ENCODE data around the gene HSD17B4.
"Not testable (repeated sequence)": the region's sequence is repeated elsewhere in the genome, so short reads cannot be mapped to it uniquely, and the experiment has no call there.

The HSD17B4 gene

DNA sequence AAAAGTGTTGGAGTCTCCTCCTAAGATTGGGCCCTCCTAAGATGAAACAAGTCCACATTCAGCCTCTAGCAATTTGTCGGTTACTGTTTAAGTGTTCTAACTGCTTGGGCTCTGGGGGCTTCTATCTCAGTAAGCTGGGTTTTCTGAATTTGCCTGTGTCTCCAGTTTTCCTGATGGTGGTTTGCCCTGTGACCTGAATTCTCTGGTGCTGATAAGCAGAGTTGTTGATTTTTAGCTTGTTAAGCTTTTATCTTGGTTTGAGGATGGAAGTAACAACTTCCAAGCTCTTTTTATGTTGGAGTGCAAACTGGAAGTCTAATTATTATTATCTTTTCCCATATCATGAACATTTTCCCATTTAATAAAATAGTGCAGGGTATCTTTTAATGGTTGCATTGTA is 30.9 kb downstream of the HSD17B4 start:
- no peak for DNase-seq

DNA sequence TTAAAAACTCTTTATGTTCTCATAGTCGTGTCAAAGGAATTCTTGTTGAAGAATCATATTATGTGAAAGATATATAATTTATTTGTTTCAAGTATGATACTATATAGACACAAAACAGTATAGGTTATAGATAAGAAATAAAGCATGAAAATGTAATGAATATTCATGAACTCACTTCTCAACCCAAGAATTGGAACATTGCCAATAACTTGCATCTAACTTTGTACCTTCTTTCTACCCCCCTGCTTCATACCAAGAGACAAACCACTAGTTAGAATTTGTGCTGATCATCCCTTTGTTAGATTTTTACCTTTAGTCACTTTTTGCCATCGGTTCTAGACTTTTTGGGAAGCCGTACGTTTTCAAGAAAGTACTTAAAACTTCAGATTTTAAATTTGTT is 32.6 kb downstream of the HSD17B4 start:
- DNase-seq = no peak

- DNase-seq = no peak
Measured at GRCh38 chr5:119501671-119502179, 49.4 kb downstream of the HSD17B4 start.

- not testable (repeated sequence) for DNase-seq
Measured at GRCh38 chr5:119503939-119504338, 51.6 kb downstream of the HSD17B4 start.

- DNase-seq = no peak
Measured at GRCh38 chr5:119512277-119512676, 60.0 kb downstream of the HSD17B4 start.

- DNase-seq = no peak
Measured at GRCh38 chr5:119515192-119515591, 62.9 kb downstream of the HSD17B4 start.

GRCh38 chr5:119517115-119517514 is 64.8 kb downstream of the HSD17B4 start:
- not testable (repeated sequence) for DNase-seq

GRCh38 chr5:119521232-119521631 is 68.9 kb downstream of the HSD17B4 start:
- no peak for DNase-seq

- no peak for DNase-seq
Measured at GRCh38 chr5:119522841-119523240, 70.5 kb downstream of the HSD17B4 start.

- no peak for DNase-seq
Measured at GRCh38 chr5:119524485-119524884, 72.2 kb downstream of the HSD17B4 start.

DNA sequence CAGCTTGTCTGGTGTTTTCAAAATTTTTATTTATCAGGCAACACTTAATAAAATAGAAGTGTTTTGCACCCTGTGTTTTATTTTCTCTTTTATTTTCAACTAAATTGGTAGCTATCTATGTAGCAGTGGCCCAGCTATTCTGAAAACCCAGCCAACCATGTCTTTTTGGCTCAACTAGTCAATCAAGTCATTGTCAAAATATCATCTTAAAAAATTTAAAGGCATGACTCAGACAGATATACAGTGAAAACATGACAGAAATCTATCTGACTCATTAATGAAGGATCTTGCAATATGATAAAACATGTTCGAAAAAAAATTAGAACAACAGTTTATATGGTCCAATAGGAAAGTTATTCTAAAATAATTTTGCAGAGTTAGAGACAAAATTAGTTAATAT is 75.1 kb downstream of the HSD17B4 start:
- DNase-seq = no peak

GRCh38 chr5:119529811-119530210 is 77.5 kb downstream of the HSD17B4 start:
- DNase-seq = no peak

- DNase-seq = no peak
Measured at GRCh38 chr5:119532637-119533036, 80.3 kb downstream of the HSD17B4 start.

- DNase-seq = no peak
Measured at GRCh38 chr5:119537704-119538103, 85.4 kb downstream of the HSD17B4 start.

- DNase-seq = no peak
Measured at GRCh38 chr5:119541716-119542115, 89.4 kb downstream of the HSD17B4 start.

DNA sequence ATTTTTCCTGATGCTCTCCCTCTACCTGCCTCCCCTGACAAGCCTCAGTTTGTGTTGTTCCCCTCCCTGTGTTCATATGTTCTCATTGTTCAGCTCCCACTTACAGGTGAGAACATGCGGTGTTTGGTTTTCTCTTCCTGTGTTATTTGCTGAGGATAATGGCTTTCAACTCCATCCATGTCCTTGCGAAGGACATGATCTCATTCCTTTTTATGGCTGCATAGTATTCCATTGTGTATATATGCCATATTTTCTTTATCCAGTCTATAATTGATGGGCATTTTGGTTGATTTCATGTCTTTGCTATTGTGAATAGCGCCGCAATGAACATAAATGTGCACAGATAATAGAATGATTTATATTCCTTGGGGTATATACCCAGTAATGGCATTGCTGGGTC is 99.5 kb downstream of the HSD17B4 start:
- DNase-seq = no peak

DNA sequence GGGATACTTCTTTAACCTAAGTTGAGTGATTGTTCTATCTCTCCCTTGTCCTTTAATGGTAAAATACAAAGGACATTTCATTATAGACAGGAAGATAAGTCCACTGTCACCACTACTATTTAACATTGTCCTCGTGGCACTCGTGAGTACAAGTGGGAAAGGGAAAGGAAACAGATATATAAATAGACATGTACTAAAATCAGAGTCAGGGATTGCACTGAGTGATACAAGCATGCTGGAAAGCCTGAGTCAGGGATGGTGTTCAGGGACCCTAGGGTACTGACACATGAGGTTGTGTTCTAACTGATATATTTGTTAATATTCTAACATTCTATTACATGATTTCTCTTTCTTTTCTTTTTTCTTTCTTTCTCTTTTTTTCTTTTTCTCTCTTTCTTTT is 102.3 kb downstream of the HSD17B4 start:
- no peak for DNase-seq

DNA sequence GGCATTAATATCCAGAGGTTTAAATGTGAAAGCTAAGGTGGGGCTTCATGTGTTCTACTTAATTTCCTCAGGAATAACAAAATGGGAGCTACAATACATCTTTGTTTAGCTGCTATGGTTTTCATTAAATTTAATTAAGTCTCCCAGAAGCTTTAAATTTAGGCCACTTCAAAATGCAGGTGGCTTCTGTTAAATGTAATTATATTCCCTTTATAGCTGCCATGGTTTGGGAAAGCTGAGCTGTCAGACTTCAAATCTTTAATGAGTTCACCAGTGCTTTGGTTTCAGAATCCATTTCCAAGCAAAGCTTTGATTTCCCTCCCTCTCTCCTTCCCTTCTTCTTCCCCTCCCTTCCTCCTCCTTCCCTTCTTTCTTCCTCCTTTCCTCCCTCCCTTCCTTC is 118.6 kb downstream of the HSD17B4 start:
- no peak for DNase-seq

GRCh38 chr5:119578937-119579336 is 126.6 kb downstream of the HSD17B4 start:
- DNase-seq = peak; percentile 34

- no peak for DNase-seq
Measured at GRCh38 chr5:119582987-119583386, 130.7 kb downstream of the HSD17B4 start.

GRCh38 chr5:119583684-119584083 is 131.4 kb downstream of the HSD17B4 start:
- no peak for DNase-seq

Measured in NCI-H2171 treated with DMSO at 0.1 percent for 48 hours (cell line).